Stimulated activated CD8-positive, alpha-beta memory T cell treated with anti-CD3 and anti-CD28 coated beads, Interleukin-2, amount 100 ng/mL, for 1 hour (primary cell): ENCODE data around the gene EVPL.
"Not testable (repeated sequence)": the region's sequence is repeated elsewhere in the genome, so short reads cannot be mapped to it uniquely, and the experiment has no call there.

Experiments used
- DNase-seq, 2 donors: peaks; one replicate each; pipeline ENCODE4 v3.0.0-alpha.2; 2020; ENCODE audit warnings: low read depth in 2 of 2

EVPL gene

GRCh38 chr17:75998327-75998795, 28.7 kb downstream of the EVPL start:
- no peak for DNase-seq

GRCh38 chr17:75996665-75997590, 30.2 kb downstream of the EVPL start:
- no peak for DNase-seq

- no peak for DNase-seq
Measured at GRCh38 chr17:75995385-75995925, 31.7 kb downstream of the EVPL start.

GRCh38 chr17:75994802-75995370, 32.2 kb downstream of the EVPL start:
- DNase-seq = no peak

- no peak for DNase-seq
Measured at GRCh38 chr17:75991396-75991795, 35.7 kb downstream of the EVPL start.

- DNase-seq = no peak
Measured at GRCh38 chr17:75987041-75987440, 40.1 kb downstream of the EVPL start.

DNA sequence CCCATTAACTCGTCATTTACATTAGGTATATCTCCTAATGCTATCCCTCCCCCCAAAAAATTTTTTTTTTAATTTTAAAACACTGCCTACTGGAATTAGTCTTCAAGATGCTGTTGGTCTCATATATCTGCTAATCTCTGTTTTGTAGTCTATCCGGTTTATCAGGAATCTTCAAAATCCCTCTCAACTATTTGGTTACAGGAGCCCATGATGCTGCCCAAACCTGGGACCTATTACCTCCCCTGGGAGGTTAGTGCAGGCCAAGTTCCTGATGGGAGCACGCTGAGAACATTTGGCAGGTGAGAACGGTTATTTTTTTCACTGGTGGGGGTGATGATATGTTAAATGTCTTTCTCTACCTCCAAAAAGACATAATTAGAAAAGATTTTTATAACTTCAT, 41.1 kb downstream of the EVPL start:
- DNase-seq = no peak

- no peak for DNase-seq
Measured at GRCh38 chr17:75983501-75984181, 43.5 kb downstream of the EVPL start.

DNA sequence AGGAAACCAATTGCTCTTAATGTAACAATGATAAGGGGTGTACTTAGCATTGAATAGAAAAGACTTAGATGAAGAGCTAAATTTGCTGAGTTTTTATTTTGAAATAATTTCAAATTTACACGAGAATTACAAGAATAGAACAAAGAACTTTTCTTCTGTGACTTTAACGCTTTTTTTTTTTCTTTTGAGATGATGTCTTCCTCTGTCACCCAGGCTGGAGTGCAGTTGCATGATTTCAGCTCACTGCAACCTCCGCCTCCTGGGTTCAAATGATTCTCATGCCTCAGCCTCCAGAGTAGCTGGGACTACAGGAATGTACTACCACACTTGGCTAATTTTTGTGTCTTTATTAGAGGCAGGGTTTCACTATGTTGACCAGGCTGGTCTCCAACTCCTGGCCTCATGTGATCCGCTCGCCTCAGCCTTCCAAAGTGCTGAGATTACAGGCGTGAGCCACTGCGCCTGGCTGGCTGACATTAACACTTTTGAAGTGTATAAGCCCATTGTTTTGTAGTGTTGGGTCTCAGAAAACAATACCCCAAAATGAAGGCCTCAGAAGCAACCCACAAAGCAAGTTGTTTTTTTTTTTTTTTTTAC, 46.0 kb downstream of the EVPL start:
- no peak for DNase-seq

GRCh38 chr17:75980188-75981018, 46.7 kb downstream of the EVPL start:
- DNase-seq = no peak

DNA sequence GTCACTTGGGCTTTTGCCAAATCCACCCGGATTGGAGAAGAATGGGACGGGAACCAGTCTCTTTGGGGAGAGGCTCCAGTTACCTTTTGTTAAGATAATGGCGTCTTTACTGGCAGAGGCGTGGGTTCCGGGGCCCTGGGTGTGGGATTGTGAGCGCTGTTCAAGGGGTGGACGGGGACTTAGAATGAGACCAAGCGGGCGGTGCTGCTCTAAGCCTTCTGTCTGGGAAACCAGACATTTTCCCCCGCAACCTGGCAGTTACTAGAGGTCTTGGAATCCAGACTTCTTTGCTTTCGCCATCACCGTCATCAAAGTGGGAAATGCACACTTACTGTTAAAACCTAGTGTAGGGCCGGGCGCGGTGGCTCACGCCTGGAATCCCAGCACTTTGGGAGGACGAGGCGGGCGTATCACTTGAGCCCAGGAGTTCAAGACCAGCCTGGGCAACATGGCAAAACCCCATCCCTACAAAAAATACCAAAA, 47.4 kb downstream of the EVPL start:
- DNase-seq = no peak

GRCh38 chr17:75978938-75979704, 48.0 kb downstream of the EVPL start, which contains the start of the genes ACOX1 and TEN1:
Gene ACOX1, minus strand, starts transcription at chr17:75979166. Its CDS starts 93 bp downstream, at chr17:75979073.
Gene TEN1, plus strand, starts transcription at chr17:75979240. Its CDS starts 6,953 bp downstream, at chr17:75986193.
- DNase-seq = peak; percentile 86 to 92

GRCh38 chr17:75976175-75976848, 50.8 kb downstream of the EVPL start:
- no peak for DNase-seq

GRCh38 chr17:75975757-75976174, 51.3 kb downstream of the EVPL start:
- DNase-seq = no peak

DNA sequence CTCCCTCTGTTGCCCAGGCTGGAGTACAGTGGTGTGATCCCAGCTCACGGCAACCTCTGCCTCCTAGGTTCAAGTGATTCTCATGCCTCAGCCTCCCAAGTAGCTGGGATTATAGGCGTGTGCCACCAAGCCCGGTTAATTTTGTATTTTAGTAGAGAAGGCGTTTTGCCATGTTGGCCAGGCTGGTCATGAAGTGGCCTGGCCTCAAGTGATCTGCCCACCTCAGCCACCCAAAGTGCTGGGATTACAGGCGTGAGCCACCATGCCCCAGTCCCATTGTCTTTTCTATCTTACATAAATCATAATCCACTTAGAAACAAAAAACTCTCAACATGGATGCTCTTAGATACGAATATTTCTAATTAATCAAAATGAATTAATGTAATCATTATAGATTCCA, 51.9 kb downstream of the EVPL start:
- DNase-seq = not testable (repeated sequence)

DNA sequence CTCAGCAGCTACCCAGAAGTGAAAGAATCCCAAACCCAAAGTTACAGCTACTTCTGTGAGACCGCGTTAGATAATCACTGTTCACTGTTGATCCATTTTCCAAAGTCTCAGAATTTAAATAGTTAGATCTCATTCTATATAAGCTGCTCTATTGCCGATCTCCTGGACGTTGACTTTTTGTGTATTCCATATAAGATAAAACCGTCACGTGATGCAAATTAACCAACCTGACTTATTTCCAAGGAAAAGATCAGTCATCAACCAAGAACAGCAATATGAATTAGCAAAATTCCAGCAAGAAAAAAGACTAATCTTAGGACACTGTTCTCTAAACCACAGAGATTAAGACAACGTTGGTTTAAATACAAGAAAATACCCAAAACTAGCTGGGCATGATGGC, 56.5 kb downstream of the EVPL start:
- no peak for DNase-seq

DNA sequence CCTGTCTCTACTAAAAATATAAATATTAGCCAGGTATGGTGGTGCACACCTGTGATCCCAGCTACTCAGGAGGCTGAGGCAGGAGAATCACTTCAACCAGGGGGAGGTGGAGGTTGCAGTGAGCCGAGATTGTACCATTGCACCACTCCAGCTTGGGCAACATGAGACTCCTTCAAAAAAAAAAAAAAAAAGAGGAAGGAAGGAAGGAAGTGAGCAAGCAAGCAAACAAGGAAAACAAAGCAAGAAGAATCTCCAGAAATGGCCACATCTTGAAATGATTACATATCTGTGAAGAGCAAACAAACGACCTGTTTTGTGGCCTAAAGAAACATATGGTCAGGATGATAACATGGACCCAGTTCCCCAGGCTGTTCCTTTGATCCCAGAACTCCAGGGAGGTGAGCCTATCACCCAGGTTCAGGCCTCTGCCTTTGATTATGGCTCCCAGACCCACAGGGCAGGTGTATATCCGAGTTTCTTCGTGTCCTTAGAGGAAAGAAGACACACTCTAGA, 57.0 kb downstream of the EVPL start:
- no peak for DNase-seq

- DNase-seq = not testable (repeated sequence)
Measured at GRCh38 chr17:75969044-75969443, 58.1 kb downstream of the EVPL start.

DNA sequence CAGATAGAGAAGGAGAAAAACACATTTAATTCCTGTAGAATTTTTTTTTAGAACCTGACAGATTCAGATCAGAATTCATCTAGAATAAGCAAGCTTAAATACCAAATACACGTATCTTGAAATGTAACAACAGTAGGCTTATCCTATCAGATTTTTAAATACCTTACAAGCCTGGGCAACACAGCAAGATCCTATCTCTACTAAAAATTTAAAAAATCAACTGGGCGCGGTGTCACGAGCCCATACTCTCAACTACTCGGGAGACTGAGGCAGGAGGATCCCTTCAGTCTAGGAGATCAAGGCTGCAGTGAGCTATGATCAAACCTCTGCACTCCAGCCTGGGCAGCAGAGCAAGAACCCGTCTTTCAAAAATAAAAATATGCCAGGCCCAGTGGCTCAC, 61.6 kb downstream of the EVPL start:
- no peak for DNase-seq
